Activated CD4-positive, CD25-positive, alpha-beta regulatory T cell treated with anti-CD3 and anti-CD28 coated beads, Interleukin-2, amount 50 U/mL, for 72 hours (primary cell): ENCODE measurements around the gene NARS2.
"Not testable (repeated sequence)": the region's sequence is repeated elsewhere in the genome, so short reads cannot be mapped to it uniquely, and the experiment has no call there.

ENCODE experiments used
- DNase-seq: peaks from one replicate; pipeline ENCODE4 v3.0.0; 2021

NARS2 gene

DNA sequence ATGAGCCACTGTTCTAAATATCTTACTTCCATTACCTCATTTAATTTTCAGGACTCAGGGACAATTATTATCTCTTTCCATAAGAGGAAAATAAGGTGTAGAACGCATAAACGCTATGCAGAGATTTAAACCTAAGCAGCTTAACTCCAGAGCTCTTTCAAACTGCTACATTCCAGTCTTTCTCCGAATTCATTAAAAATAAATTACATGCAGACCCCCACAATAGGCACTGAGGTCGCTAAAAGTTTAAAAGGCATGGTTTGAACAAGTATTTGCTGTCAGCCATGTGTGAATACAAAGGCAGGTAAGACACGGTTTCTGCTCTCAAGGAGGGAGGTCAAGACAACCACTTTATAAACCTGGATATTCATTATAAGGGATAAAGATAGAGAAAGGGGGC is 983 bp downstream of the NARS2 start:
- no peak for DNase-seq

DNA sequence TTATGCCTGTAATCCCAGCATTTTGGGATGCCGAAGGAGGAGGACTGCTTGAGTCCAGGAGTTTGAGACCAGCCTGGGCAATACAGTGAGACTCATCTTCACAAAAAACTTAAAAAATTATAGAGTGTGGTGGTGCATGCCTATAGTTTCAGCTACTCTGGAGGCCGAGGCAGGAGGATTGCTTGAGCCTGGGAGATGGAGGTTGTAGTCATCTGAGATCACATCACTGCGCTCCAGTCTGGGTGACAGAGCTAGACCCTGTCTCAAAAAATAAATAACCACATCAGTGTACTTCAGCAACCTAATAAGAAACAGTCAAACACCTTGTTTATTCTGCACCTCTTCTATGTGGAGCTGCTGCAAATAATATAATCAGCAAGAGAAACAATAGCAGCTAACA is 1.4 kb downstream of the NARS2 start:
- no peak for DNase-seq

DNA sequence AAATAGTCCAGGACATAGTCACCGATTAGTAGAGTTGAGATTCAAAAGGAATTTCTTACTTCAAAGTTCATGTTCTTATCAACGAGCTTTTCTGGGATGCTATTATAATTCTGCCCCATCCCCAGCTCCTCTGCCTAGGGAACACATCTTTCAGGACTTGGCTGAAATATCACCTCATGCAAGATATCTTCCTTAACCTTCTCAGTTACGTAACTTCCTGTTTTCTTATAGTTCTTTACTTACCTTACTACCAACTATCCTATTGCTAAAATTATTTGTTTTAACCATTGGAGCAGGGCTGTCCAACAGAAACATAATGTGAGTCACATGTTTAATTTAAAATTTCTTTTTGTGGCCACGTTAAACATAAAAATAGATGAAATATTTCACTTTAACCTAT is 2.3 kb downstream of the NARS2 start:
- DNase-seq, result no peak

DNA sequence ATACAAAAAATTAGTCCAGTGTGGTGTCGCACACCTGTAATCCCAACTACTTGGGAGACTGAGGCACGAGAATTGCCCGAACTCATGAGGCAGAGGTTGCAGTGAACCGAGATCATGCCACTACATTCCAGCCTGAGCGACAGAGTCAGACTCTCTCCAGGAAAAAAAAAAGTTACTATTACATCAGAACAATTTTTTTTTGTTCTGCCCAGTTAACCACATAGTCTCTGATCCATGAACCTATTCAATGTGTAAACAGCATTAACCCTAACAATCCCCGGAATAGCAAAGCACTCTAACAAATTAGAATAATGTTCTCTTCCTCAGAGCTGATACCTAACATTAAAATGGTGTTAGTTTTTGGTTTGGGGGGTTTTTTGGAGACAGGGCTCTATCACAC is 4.6 kb downstream of the NARS2 start:
- DNase-seq, result no peak

DNA sequence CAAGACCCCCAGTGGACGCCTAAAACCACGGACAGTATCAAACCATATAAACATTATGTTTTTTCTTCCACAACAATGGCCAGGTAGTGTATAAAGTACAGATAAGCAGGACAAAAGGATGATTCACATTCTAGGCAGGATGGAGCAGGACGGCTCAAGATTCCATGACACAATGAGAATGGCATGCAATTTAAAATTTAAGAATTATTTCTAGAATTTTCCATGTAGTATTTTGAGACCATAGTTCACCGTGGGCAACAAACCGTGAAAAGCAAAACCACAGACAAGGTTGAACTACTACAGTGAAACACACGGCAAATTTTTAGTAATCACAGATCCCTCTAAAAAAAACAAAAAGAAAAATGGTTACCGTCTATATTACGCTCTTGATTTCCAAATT is 7.5 kb downstream of the NARS2 start:
- no peak for DNase-seq

DNA sequence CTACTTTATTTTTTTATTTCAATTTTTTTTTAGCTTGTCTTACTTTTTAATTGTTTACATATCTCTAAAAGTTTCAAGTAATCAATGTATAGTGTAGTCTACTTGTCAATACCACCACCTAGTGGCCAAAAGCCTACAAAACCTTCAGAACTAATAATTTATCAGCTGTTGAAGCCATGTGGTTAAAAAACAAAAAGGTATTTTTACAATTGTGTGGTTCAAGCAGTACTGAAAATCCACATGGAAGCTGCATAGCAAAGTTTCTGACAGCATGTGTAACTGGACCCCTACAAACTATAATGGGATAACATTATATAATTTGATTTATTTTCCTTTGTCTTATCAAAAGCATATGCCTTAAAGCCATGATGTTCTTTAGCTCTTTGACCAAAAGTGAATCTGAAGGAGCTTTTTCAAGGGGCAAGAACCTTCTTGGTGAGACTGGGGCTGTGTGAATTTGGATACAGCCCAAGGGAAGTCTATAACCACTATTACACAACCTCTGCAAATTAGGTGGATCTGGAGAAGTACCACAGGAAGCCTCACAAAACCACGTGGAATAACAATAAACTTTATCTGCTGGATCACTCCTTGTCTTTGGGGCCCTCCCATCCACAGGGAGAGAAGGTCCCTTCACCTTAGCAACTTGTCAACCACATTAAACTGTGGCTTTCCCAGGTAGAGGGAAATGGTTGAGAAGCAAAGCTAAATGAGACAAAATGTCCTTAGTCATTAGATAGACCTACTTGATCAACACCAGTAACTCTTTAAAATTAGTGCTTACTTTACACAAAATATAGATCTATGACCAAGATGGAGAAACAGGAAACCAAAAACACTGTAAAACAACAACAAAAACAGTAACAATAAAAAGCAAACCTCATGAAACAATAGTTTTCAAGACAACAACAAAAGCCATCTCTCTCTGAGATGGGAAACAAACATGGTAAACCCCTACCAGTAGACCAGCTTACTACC is 9.9 kb downstream of the NARS2 start:
- no peak for DNase-seq

DNA sequence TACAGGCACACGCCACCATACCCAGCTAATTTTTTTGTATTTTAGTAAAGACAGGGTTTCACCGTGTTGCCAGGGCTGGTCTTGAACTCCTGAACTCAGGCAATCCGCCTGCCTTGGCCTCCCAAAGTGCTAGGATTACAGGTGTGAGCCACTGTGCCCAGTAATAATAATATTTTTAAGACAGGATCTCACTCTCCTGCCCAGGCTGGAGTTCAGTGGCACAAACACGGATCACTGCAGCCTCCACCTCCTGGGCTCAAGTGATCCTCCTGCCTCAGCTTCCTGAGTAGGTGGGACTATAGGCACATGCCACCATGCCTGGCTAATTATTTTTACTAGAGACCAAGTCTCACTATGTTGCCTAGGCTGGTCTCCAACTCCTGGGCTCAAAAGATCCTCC is 10.6 kb downstream of the NARS2 start:
- not testable (repeated sequence) for DNase-seq

DNA sequence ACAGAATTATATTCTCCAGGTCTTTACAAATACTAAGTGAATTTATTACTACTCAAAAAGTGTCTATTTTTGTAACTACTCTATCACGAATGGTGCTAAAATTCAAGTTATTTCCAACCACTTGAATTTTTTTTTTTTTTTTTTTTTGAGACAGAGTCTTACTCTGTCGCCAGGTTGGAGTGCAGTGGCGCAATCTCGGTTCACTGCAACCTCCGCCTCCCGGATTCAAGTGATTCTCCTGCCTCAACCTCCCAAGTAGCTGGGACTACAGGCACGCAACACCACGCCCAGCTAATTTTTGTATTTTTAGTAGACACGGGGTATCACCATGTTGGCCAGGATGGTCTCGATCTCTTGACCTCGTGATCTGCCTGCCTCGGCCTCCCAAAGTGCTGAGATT is 11.6 kb downstream of the NARS2 start:
- not testable (repeated sequence) for DNase-seq

DNA sequence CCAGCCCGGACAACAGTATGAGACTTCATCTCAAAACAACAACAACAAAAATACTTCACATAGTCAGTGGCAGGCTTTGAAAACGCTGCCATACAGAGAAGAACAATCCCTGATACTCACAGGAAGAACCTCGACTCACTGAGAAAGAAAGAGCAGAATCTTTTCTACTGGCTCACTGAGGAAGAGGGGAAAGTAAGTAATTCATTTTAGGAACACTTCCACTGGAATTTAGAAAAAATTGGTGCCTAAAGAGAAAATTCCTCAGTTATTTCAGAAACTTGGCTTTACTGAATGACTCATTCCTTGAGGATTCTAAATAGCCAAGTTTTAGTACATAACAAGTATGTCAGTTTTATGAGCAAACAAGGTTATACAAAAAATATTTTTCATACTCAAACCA is 12.3 kb downstream of the NARS2 start:
- DNase-seq, result no peak

DNA sequence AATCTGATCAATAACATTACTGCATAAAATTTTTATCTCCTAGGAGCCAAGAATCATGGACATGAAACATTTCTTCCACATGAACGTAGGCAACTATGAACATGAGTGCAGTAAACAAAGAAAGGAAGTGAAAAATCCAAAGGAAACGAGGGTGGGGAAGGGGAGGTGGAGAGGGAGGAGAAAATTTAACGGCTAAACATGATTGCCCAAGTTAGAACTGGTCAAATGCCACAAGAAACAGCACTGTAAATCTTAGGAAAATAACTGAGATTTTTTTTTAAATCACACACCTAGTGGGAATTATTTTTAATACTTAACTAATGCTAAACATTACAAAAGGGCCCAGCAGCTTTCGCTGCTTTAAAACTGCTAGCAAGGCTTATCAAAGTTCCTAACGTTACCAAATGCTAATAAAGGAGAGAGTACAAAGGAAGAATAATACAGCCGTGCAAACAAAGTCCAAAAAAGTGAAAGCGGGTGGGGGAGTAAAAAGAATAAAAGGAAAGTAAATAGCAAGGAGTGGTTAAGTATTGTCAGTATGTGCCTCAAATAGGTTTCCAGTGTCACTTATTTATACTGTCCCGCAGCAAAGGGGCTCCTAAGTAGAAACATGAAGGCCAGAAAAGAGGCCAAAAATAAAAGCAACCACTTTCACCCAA is 13.7 kb downstream of the NARS2 start:
- DNase-seq, result no peak

DNA sequence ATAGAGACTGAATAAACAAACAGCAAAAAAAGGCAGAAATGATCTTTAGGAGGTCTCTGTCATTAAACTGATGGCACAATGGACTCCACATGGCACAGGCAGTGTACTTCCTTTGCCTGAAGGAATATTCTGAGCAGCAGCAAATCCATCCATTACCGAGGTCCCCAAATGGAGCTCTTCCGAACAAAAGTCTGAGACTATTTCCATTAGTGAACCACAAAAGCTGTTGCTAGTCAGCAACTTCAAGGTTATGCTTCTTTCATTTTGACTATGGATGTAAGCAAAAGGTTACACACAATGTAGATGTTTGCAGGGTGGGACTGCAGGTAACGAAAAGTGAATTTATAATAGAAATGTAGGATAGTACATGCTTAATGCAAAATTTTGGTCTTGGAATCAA is 14.5 kb downstream of the NARS2 start:
- DNase-seq, result no peak

DNA sequence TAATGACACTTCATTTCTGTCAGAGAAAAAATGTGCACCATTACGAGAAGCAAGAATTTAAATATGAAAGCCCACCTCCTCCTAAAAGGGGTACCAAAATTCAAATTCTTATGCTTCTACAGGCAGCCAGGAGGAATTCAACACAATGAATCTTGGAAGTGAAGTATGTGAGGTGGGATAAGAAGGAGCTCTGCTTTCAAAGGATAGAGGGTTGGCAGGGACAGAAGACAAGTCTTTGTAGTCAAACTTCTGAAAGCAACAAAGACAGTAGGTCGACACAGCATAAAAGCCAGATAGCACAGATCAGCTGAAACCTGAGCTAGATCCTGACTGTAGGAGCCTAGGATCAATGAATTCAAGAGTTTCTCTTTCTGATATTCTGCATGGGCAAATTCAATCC is 17.4 kb downstream of the NARS2 start:
- DNase-seq, result no peak

DNA sequence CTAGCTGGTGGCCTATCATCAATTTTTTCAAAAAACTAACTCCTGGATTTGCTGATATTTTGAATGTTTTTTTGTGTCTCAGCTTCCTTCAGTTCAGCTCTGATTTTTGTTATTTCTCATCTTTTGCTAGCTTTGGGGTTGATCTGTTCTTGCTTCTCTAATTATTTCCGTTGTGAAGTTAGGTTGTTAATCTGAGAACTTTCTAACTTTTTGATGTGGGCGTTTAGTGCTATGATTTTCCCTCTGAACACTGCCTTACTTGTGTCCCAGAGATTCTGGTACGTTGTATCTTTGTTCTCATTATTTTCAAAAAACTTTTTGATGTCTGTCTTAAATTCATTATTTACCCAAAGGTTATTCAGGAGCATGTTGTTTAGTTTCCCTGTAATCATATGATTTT is 19.1 kb downstream of the NARS2 start:
- DNase-seq, result no peak

DNA sequence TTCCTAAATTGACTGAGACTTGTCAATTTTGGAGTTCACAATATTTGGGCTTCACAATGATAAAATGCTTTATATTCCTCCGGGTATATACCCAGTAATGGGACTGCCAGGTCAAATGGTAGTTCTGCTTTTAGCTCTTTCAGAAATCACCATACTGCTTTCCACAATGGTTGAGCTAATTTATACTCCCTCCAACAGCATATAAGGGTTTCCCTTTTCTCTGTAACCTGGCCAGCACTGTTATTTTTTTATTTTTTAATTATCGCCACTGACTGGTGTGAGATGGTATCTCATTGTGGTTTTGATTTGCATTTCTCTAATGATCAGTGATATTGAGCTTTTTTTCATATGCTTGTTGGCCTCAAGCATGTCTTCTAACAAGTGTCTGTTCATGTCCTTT is 21.8 kb downstream of the NARS2 start:
- no peak for DNase-seq

DNA sequence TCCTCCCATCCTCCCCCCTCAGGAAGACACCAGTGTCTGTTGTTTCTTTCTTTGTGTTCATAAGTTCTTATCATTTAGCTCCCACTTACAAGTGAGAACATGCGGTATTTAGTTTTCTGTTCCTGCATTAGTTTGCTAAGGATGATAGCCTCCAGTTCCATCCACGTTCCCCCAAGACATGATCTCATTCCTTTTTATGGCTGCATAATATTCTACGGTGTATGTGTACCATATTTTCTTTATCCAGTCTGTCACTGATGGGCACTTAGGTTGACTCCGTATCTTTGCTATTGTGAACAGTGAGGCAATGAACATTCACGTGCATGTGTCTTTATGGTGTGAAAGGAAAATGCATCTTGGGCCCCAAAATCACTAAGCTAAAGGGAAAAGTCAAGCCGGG is 22.5 kb downstream of the NARS2 start:
- not testable (repeated sequence) for DNase-seq

DNA sequence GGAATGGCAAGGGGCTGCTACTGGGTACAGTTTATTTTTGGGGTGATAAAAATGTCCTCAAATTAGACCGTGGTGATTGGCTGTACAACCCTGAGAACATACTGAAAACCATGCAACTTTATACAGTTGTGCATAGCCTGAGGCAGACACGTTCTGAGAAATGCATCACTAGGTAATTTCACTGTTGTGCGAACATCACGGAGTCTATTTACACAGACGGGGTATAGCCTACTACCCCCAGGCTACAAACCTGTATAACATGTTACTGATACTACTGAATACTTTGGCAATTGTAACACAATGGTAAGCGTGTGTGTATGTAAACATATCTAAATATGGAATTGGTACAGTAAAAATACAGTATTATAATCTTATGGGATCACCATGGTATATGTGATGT is 23.6 kb downstream of the NARS2 start:
- no peak for DNase-seq

DNA sequence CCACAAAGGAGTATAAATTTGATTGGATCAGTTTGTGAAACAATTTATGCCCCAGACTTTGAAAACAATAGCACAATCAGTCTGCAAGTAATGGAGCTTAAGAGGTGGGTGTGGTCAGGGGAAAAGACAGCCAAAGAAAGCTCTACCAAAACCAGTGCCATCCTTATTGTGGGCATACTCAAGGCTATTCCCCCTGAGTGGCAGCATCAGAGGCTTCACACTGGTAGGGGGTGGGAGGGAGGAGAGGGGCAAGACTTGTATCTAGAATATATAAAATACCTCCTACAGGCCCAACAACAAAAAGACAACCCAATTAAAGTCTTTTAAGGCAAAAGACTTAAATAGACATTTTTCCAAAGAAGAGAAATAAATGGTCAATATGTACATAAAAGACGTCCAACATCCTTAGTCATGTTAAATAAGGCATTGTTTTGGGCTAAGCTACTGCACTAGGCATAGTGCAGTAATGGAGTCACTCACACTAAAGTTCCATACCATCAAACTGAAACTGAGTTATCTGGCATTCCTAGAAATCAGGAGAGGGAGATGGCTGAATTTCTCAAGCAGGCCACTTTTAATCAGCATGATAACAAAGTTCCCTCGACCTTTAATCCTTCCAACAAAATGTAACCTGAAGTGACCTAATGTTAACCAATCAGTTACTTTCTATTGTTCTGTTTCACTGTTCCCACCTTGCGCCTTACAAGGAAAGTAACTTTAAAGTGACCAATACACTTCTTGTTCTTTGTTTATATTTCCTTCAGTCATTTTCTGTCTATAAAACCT is 24.8 kb downstream of the NARS2 start:
- no peak for DNase-seq

DNA sequence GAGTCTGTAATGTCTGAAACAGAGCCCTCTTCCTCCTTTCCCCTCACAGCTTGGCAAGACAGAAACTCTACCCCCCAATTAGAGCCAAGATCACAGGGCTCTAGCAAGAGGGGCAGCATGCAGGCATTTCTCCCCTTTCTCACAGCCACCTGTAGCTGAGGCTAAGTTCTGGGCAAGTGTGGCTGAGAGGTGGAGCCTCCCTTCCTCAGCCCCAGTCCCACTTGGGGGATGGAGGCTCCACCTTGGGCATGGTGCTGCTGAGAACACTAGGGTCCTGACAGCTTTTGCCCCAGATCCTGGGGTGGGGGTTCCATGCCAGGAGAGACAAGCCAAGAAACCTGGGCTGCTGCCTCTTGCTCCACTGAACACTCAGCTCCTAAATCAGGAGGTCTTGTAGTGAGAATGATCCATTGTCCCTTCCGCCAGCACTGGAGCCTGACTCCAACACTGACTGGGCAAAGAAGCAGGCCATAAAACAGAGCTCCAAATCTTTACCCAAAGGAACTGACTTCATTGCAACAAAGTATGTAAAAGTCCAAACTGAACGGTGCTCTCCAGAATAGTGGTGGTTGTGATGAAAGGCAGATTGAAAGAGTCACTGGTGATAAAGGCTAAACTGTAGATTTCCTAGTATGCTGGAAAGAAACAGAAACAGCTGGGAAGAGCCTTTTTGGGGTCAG is 25.6 kb downstream of the NARS2 start:
- no peak for DNase-seq

DNA sequence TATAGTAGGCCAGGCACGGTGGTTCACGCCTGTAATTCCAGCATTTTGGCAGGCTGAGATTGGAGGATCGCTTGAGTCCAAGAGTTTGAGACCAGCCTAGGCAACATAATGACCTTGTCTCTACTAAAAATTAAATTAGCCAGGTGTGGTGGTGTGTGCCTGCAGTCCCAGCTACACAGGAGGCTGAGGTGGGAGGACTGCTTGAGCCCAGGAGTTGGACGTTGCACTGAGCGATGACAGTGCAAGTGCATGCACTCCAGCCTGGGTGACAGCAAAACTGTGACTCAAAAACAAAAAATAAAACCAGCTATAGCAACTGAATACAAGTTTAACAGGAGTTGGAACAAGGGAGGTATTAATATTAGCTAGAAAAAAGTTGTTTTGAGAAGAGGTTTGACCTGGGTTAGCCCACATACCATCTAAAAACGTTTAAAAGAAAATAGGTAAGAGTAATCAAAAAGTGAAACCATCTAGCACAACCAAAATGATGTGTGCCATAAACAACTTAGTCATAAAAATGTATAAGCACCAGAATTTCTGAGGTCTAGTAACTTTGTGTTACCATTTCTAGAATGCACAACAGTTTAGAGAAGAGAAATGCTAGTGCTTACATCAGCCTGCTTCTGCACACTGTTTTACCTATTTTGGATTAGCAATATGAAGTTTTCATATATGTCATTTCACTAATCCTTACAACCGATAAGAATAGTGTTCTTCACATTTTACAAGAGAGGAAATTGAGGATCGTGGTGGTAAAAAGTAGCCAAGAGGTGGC is 26.5 kb downstream of the NARS2 start:
- no peak for DNase-seq

DNA sequence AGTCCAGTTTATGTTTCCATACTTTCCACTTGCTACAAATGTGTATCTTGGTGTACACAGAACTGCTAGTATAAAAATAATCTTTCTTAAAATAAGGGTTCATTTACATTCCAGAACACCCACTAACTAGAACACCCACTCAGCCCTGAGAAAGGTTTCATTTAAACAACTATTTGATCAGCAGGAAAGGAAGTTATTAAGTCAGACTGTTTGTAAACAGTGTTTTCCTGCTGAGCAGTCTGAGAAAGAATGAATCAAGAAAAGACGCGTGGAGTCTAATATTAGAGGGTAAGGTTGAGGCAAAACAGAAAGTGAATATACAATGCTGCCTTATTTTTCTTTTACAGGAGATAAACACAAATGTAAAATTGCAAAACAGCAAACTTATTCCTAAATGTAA is 32.7 kb downstream of the NARS2 start:
- no peak for DNase-seq

DNA sequence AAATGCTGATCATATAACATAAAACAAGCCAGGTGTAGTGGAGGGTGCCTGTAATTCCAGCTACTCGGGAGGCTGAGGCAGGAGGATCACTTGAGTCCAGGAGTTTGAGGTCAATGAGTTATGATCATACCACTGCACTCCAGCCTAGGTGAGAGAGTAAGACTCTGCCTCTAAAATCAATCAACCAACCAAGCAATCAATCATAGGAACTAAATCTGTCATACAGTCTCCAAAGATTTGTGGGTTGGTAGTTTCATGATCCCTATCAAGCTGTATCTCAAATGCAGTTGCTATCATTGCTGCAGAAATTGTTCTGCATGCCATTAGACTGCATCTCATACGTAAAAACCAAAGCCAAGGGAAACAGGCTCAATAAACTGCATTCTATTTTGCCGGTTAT is 33.1 kb downstream of the NARS2 start:
- no peak for DNase-seq

DNA sequence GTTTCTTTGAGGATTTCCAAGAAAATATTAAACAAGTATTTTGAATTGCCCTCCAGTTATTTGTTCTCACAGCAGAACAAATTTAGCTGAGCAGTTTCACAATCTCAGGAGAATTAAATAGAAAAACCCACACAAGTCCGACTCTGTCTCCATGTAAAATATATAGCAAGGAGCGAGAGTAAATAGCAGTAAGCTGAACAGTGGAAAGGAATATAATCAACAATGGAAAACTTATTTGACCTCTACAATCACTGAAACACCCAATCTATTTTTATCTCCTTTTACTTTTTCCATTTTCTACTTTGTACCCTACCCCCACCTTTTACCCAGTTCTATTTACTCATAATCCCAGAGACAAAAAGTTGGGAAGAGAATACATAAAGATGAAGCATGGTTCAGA is 34.4 kb downstream of the NARS2 start:
- DNase-seq, result no peak
